HepG2 (cell line): ENCODE data around the gene HSPE1. TPM values are rescaled to one million over a fixed set of nuclear protein-coding genes. Genes with fewer than 3 reads are reported as not detected.

Experiments
- ESRRA ChIP-seq: sonication (generic); formaldehyde crosslinking; IDR thresholded peaks from 2 replicates; pipeline ENCODE4 v1.5.1; 2020; ENCODE audit warnings: mild to moderate bottlenecking, low read depth, missing genetic modification reagents
- FOSL2 ChIP-seq: sonication (generic); formaldehyde crosslinking; IDR thresholded peaks from 2 replicates; pipeline ENCODE4 v1.4.0; 2020; ENCODE audit warnings: missing genetic modification reagents
- FOXK2 ChIP-seq: fragments of 450-650 bp; IDR thresholded peaks from 2 replicates; pipeline ENCODE4 v1.6.1; 2016
- JDP2 ChIP-seq: sonication (generic); formaldehyde crosslinking; IDR thresholded peaks from 2 replicates; pipeline ENCODE4 v1.8.1; 2022; ENCODE audit warnings: missing genetic modification reagents, borderline replicate concordance
- KDM2A ChIP-seq: sonication (generic); formaldehyde crosslinking; IDR thresholded peaks from 2 replicates; pipeline ENCODE4 v1.4.0; 2020; ENCODE audit warnings: low read depth, missing genetic modification reagents, borderline replicate concordance
- KMT2B ChIP-seq: IDR thresholded peaks from 2 replicates; pipeline ENCODE4 v1.6.1; 2016; ENCODE audit warnings: missing genetic modification reagents, missing compliant biosample characterization
- NBN ChIP-seq: fragments of 450-650 bp; conservative IDR thresholded peaks from 2 replicates; pipeline ENCODE4 v1.6.1; 2017
- POGK ChIP-seq: sonication (generic); formaldehyde crosslinking; conservative IDR thresholded peaks from 2 replicates; pipeline ENCODE4 v1.8.0; 2022; ENCODE audit warnings: mild to moderate bottlenecking, moderate library complexity, missing genetic modification reagents
- RXRB ChIP-seq: IDR thresholded peaks from 2 replicates; pipeline ENCODE4 v1.6.1; 2016; ENCODE audit warnings: borderline replicate concordance, missing genetic modification reagents, missing compliant biosample characterization
- TGIF2 ChIP-seq: IDR thresholded peaks from 2 replicates; pipeline ENCODE4 v1.6.1; 2016; ENCODE audit warnings: control low read depth, missing compliant biosample characterization
- THYN1 ChIP-seq: sonication (generic); formaldehyde crosslinking; IDR thresholded peaks from 2 replicates; pipeline ENCODE4 v1.8.1; 2023; ENCODE audit warnings: low read depth, mild to moderate bottlenecking, moderate library complexity, missing genetic modification reagents, borderline replicate concordance
- ZBTB4 ChIP-seq: sonication (generic); formaldehyde crosslinking; IDR thresholded peaks from 2 replicates; pipeline ENCODE4 v1.4.0; 2020; ENCODE audit warnings: missing genetic modification reagents, mild to moderate bottlenecking, borderline replicate concordance
- ZNF431 ChIP-seq: sonication (generic); formaldehyde crosslinking; IDR thresholded peaks from 2 replicates; pipeline ENCODE4 v1.9.0; 2022; ENCODE audit warnings: missing genetic modification reagents, low read depth, mild to moderate bottlenecking, borderline replicate concordance
- ZNF674 ChIP-seq: sonication (generic); formaldehyde crosslinking; IDR thresholded peaks from 2 replicates; pipeline ENCODE4 v1.5.0; 2020; ENCODE audit warnings: low read depth, mild to moderate bottlenecking, missing genetic modification reagents
- polyA plus RNA-seq, 8 experiments: library from polyadenylated mRNA; depleted of rRNA in 3 of 8; stranded (reverse) in 7 of 8; unstranded in 1 of 8; fragments of >200 nt; fragmentation: Illumina TruSeq in 4 of 8; extraction: Trizol in 4 of 8; gene quantifications; 2 replicates each; pipeline versions ENCODE4 v1.2.1 to v1.2.3, GENCODE V29; 2011 to 2016; ENCODE audit warnings: low read depth in 4 of 8, missing spikeins in 1 of 8, mixed read lengths in 1 of 8; ENCODE audit not compliant: insufficient read depth in 1 of 8
- total RNA-seq, 5 experiments: library from RNA; depleted of rRNA; stranded (reverse); fragments of >200 nt; fragmentation: Illumina TruSeq; extraction: Trizol; gene quantifications; 2 replicates each; pipeline ENCODE4 v1.2.3, GENCODE V29; 2016; ENCODE audit warnings: low read depth in 1 of 5
- TF ChIP-seq, protein P1 (sequence below): sonication (generic); formaldehyde crosslinking; IDR thresholded peaks from 2 replicates; pipeline ENCODE4 v1.4.0; 2020; ENCODE audit warnings: missing genetic modification reagents, borderline replicate concordance
- TF ChIP-seq, protein P2 (sequence below): sonication (generic); formaldehyde crosslinking; IDR thresholded peaks from 2 replicates; pipeline ENCODE4 v1.4.0; 2020; ENCODE audit warnings: missing genetic modification reagents
- TF ChIP-seq, protein P3 (sequence below): sonication (generic); formaldehyde crosslinking; IDR thresholded peaks from 2 replicates; pipeline ENCODE4 v1.8.0; 2022; ENCODE audit warnings: mild to moderate bottlenecking, missing genetic modification reagents, moderate library complexity
- TF ChIP-seq, protein P4 (sequence below): IDR thresholded peaks from 2 replicates; pipeline ENCODE4 v1.6.1; 2018; ENCODE audit warnings: missing genetic modification reagents

The HSPE1 gene
- total and polyA plus RNA-seq, 2 of the 13 experiments (the other 11 are each of a cell fraction or from before 2014, with no cell fraction given) = 244 to 823 TPM

- TF ChIP-seq ZBTB4 (CRISPR knock-in tag) = peak; percentile 89
- TF ChIP-seq JDP2 (CRISPR knock-in tag) = no peak
- TF ChIP-seq KDM2A = peak; percentile 86; the same call in 1 of the 2 replicates
- TF ChIP-seq POGK = peak; percentile 59
- TF ChIP-seq FOSL2 (CRISPR knock-in tag) = peak; percentile 95
- no peak; the same call in 1 of the 2 replicates for TF ChIP-seq ZNF431 (CRISPR knock-in tag)
- no peak for TF ChIP-seq THYN1 (CRISPR knock-in tag)
- TF ChIP-seq, protein P1, sequence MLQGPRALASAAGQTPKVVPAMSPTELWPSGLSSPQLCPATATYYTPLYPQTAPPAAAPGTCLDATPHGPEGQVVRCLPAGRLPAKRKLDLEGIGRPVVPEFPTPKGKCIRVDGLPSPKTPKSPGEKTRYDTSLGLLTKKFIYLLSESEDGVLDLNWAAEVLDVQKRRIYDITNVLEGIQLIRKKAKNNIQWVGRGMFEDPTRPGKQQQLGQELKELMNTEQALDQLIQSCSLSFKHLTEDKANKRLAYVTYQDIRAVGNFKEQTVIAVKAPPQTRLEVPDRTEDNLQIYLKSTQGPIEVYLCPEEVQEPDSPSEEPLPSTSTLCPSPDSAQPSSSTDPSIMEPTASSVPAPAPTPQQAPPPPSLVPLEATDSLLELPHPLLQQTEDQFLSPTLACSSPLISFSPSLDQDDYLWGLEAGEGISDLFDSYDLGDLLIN (CRISPR knock-in tag) = no peak
- TF ChIP-seq ESRRA = peak; percentile 56
- TF ChIP-seq, protein P2, sequence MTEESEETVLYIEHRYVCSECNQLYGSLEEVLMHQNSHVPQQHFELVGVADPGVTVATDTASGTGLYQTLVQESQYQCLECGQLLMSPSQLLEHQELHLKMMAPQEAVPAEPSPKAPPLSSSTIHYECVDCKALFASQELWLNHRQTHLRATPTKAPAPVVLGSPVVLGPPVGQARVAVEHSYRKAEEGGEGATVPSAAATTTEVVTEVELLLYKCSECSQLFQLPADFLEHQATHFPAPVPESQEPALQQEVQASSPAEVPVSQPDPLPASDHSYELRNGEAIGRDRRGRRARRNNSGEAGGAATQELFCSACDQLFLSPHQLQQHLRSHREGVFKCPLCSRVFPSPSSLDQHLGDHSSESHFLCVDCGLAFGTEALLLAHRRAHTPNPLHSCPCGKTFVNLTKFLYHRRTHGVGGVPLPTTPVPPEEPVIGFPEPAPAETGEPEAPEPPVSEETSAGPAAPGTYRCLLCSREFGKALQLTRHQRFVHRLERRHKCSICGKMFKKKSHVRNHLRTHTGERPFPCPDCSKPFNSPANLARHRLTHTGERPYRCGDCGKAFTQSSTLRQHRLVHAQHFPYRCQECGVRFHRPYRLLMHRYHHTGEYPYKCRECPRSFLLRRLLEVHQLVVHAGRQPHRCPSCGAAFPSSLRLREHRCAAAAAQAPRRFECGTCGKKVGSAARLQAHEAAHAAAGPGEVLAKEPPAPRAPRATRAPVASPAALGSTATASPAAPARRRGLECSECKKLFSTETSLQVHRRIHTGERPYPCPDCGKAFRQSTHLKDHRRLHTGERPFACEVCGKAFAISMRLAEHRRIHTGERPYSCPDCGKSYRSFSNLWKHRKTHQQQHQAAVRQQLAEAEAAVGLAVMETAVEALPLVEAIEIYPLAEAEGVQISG (CRISPR knock-in tag) = peak; percentile 68
- TF ChIP-seq, protein P3, sequence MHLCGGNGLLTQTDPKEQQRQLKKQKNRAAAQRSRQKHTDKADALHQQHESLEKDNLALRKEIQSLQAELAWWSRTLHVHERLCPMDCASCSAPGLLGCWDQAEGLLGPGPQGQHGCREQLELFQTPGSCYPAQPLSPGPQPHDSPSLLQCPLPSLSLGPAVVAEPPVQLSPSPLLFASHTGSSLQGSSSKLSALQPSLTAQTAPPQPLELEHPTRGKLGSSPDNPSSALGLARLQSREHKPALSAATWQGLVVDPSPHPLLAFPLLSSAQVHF (CRISPR knock-in tag) = no peak
- TF ChIP-seq ZNF674 (CRISPR knock-in tag) = no peak
- no peak; the same call in 1 of the 2 replicates for TF ChIP-seq KMT2B
- TF ChIP-seq RXRB (CRISPR knock-in tag) = 0 out of 2 replicates have a peak, but pooled peaks have one; percentile 3
- peak; percentile 65 for TF ChIP-seq FOXK2
- TF ChIP-seq, protein P4, sequence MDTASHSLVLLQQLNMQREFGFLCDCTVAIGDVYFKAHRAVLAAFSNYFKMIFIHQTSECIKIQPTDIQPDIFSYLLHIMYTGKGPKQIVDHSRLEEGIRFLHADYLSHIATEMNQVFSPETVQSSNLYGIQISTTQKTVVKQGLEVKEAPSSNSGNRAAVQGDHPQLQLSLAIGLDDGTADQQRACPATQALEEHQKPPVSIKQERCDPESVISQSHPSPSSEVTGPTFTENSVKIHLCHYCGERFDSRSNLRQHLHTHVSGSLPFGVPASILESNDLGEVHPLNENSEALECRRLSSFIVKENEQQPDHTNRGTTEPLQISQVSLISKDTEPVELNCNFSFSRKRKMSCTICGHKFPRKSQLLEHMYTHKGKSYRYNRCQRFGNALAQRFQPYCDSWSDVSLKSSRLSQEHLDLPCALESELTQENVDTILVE (CRISPR knock-in tag) = peak; percentile 64
- peak; percentile 46 for TF ChIP-seq TGIF2 (CRISPR knock-in tag)
- no peak for TF ChIP-seq NBN
Measured at GRCh38 chr2:197453123-197453913, 46.9 kb upstream of the HSPE1 start, which contains the start of gene COQ10B (continued).
